ENCODE results near the gene BIN1.

DNA sequence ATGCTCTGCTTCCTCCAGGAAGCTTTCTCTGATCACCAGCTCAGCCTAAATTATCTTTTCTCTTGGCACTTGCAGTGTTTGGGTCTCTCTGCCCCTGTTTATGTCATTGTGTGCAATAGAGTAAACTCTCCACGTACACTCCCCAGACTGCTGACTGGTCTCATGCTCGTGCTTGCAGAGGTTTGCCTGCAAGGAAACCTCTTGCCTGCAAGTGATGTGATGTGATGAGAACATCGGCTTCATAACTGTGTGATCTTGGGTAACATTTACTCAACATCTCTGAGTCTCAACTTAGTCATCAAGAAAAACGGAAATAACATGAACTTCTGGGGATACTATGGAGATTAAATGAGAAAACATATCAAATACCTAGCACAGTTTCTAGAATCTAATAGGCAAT, 92.3 kb downstream of the BIN1 start:
- TF ChIP-seq EZH2 (IDR thresholded peaks at IDR 0.05; ENCODE audit: insufficient read depth, poor library complexity, severe bottlenecking), result no peak
- no peak for TF ChIP-seq EZH2phosphoT487 (IDR thresholded peaks at IDR 0.05; ENCODE audit: insufficient read depth, low read depth)
